SK-N-SH (cell line): ENCODE data around the gene EVI5. TPM values are rescaled to one million over a fixed set of nuclear protein-coding genes. Genes with fewer than 3 reads are reported as not detected.

Experiments used
- CTCF ChIA-PET: fragments of 300-600, 350-600 bp; formaldehyde crosslinking; extraction: SDS; loops from one replicate; lab custom pipeline; 2021; lab: Yijun Ruan, JAX
- POLR2A ChIA-PET: fragments of 350-600 bp; sonication (Branson Sonifier 250); formaldehyde crosslinking; extraction: SDS; loops from one replicate; lab custom pipeline; 2020; ENCODE audit warnings: antibody characterized with exemption, inconsistent platforms; lab: Yijun Ruan, JAX
- DNase-seq: peaks from one replicate; pipeline ENCODE4 v3.0.0; 2012
- H2AFZ ChIP-seq: fragments of 200-600 bp; sonication (generic); 2 replicates; pipeline ENCODE4 v1.8.1; 2016; ENCODE audit warnings: antibody characterized with exemption, mild to moderate bottlenecking, low read depth
- H3F3A ChIP-seq: fragments of 200-600 bp; sonication (generic); replicated peaks from 2 replicates; pipeline ENCODE3; 2016; ENCODE audit warnings: antibody characterized with exemption, mild to moderate bottlenecking; ENCODE audit not compliant: insufficient read depth
- H3K27ac ChIP-seq, 2 experiments: fragments of 200-500 bp in 1 of 2; fragments of 200-600 bp in 1 of 2; sonication (Bioruptor generic) in 1 of 2; sonication (generic), shearing (Covaris generic) in 1 of 2; 2 replicates each; pipeline versions ENCODE4 v1.5.1 to v1.6.1; 2014 to 2016; ENCODE audit warnings: low read depth in 2 of 2, inconsistent platforms in 1 of 2, low read length in 1 of 2, mild to moderate bottlenecking in 1 of 2, mixed read lengths in 1 of 2
- H3K27me3 ChIP-seq: fragments of 200-600 bp; sonication (generic), shearing (Covaris generic); 2 replicates; pipeline ENCODE4 v1.6.1; 2016; ENCODE audit warnings: mixed run types; ENCODE audit not compliant: insufficient read depth
- H3K36me3 ChIP-seq, 2 experiments: fragments of 200-500 bp in 1 of 2; fragments of 200-600 bp in 1 of 2; sonication (Bioruptor generic) in 1 of 2; sonication (generic) in 1 of 2; replicated peaks in 1 of 2; 2 replicates each; pipeline versions ENCODE3 to v1.5.1; 2014 to 2016; ENCODE audit warnings: low read length in 1 of 2, mild to moderate bottlenecking in 1 of 2; ENCODE audit not compliant: insufficient read depth in 2 of 2, control insufficient read depth in 1 of 2
- H3K4me1 ChIP-seq, 2 experiments: fragments of 200-500 bp in 1 of 2; fragments of 200-600 bp in 1 of 2; sonication (Bioruptor generic) in 1 of 2; sonication (generic), shearing (Covaris generic) in 1 of 2; 2 replicates each; pipeline versions ENCODE4 v1.5.1 to v1.6.1; 2014 to 2016; ENCODE audit warnings: low read depth in 1 of 2, low read length in 1 of 2, mixed run types in 1 of 2; ENCODE audit not compliant: insufficient read depth in 2 of 2, control insufficient read depth in 1 of 2
- H3K4me2 ChIP-seq: fragments of 200-600 bp; sonication (generic), shearing (Covaris generic); 2 replicates; pipeline ENCODE4 v1.6.1; 2017; ENCODE audit warnings: mixed run types
- H3K4me3 ChIP-seq, 2 experiments: fragments of 200-500 bp in 1 of 2; fragments of 200-600 bp in 1 of 2; sonication (Bioruptor generic) in 1 of 2; sonication (generic), shearing (Covaris generic) in 1 of 2; 2 replicates each; pipeline versions ENCODE4 v1.5.1 to v1.8.1; 2014 to 2016; ENCODE audit warnings: low read depth in 2 of 2, inconsistent platforms in 1 of 2, low read length in 1 of 2, mild to moderate bottlenecking in 1 of 2, mixed read lengths in 1 of 2, moderate library complexity in 1 of 2
- H3K79me2 ChIP-seq: fragments of 200-600 bp; sonication (generic); 2 replicates; pipeline ENCODE4 v1.8.1; 2017; ENCODE audit warnings: mild to moderate bottlenecking; ENCODE audit not compliant: insufficient read depth
- H3K9ac ChIP-seq: fragments of 200-600 bp; sonication (generic); 2 replicates; pipeline ENCODE4 v1.6.1; 2017; ENCODE audit warnings: mixed run types
- H3K9me2 ChIP-seq: fragments of 200-600 bp; sonication (generic); 2 replicates; pipeline ENCODE4 v1.6.1; 2017; ENCODE audit warnings: mixed run types
- H3K9me3 ChIP-seq: fragments of 200-600 bp; sonication (generic); 2 replicates; pipeline ENCODE4 v1.6.1; 2017; ENCODE audit warnings: mixed run types, mild to moderate bottlenecking, moderate library complexity
- H4K20me1 ChIP-seq: fragments of 200-600 bp; sonication (generic); 2 replicates; pipeline ENCODE4 v1.6.1; 2017; ENCODE audit warnings: mild to moderate bottlenecking, mixed run types; ENCODE audit not compliant: insufficient read depth
- CHD2 ChIP-seq: fragments of 150-350 bp; IDR thresholded peaks from 2 replicates; pipeline ENCODE4 v1.6.1; 2018; ENCODE audit warnings: low read length; ENCODE audit not compliant: partially characterized antibody
- EP300 ChIP-seq, 2 experiments: IDR thresholded peaks; 2 replicates each; pipeline versions ENCODE4 v1.4.0 to v1.6.1; 2012; ENCODE audit warnings: borderline replicate concordance in 1 of 2, low read depth in 1 of 2, low read length in 1 of 2
- FOXM1 ChIP-seq: IDR thresholded peaks from 2 replicates; pipeline ENCODE4 v1.4.0; 2012; ENCODE audit warnings: low read depth, mild to moderate bottlenecking
- GATA2 ChIP-seq: sonication (generic); formaldehyde crosslinking; IDR thresholded peaks from 2 replicates; pipeline ENCODE4 v1.5.0; 2020; ENCODE audit warnings: mild to moderate bottlenecking, missing genetic modification reagents
- NFIC ChIP-seq: IDR thresholded peaks from 2 replicates; pipeline ENCODE4 v1.4.0; 2012; ENCODE audit warnings: borderline replicate concordance
- NRF1 ChIP-seq: IDR thresholded peaks from 2 replicates; pipeline ENCODE4 v1.6.1; 2012; ENCODE audit warnings: low read depth, mild to moderate bottlenecking, low read length
- RAD21 ChIP-seq: IDR thresholded peaks from 2 replicates; pipeline ENCODE4 v1.6.1; 2012; ENCODE audit warnings: mild to moderate bottlenecking, low read length
- RCOR1 ChIP-seq: fragments of 150-350 bp; IDR thresholded peaks from 2 replicates; pipeline ENCODE4 v1.6.1; 2017; ENCODE audit warnings: antibody characterized with exemption, low read length
- REST ChIP-seq: IDR thresholded peaks from 2 replicates; pipeline ENCODE4 v1.6.1; 2012; ENCODE audit warnings: mild to moderate bottlenecking, low read depth, low read length, moderate library complexity
- SMC3 ChIP-seq: IDR thresholded peaks from 2 replicates; pipeline ENCODE4 v1.6.1; 2012; ENCODE audit warnings: low read depth, low read length, improper control_type of control experiment
- TAF1 ChIP-seq: IDR thresholded peaks from 2 replicates; pipeline ENCODE4 v1.6.1; 2012; ENCODE audit warnings: low read depth, mild to moderate bottlenecking, low read length, moderate library complexity, borderline replicate concordance
- TCF12 ChIP-seq: IDR thresholded peaks from 2 replicates; pipeline ENCODE4 v1.4.0; 2012
- WGBS: methylation state at CpG from one replicate; pipeline ENCODE4 v1.1.6; 2017; ENCODE audit warnings: low lambda C conversion rate; 5-methylcytosine and 5-hydroxymethylcytosine counted together
- polyA plus RNA-seq, 3 experiments: library from polyadenylated mRNA; depleted of rRNA; stranded (reverse); fragments of >200 nt; gene quantifications; 2 replicates each; pipeline ENCODE4 v1.2.3, GENCODE V29; 2012
- TF ChIP-seq, protein P1 (sequence below): fragments of 150-350 bp; IDR thresholded peaks from 2 replicates; pipeline ENCODE4 v1.6.1; 2017; ENCODE audit warnings: antibody characterized with exemption, low read length, low read depth, borderline replicate concordance
- TF ChIP-seq, protein P2 (sequence below): fragments of 150-350 bp; IDR thresholded peaks from 2 replicates; pipeline ENCODE4 v1.6.1; 2016; ENCODE audit warnings: mild to moderate bottlenecking, low read depth, low read length

EVI5 gene
- polyA plus RNA-seq, 1 of the 3 experiments (the other 2 are of a cell fraction): 5.7 TPM

DNA sequence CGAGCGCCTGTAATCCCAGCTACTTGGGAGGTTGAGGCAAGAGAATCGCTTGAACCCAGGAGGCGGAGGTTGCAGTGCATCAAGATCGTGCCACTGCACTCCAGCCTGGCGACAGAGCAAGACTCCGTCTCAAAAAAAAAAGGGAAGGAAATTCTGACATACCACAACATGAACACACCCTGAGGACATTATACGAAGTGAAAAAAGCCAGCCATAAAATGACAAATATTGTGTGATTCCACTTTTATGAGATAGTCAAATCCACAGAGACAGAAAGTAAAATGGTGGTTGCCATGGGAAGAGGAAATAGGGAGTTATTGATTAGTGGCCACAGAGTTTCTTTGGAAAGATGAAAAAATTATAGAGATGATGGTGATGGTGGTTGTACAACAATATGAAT is 41.7 kb downstream of the EVI5 start:
- H3F3A ChIP-seq: no peaks in the 10 kb centered on the region
- H3K4me2 ChIP-seq: no peak overlapping the region
- CTCF ChIA-PET: interaction anchor here (0.9 kb wide), 1 partner anchor 433 kb away, joined by 4 read pairs; no protein-coding TSS in a partner anchor
- 93% methylated on average over 8 of the region's 8 CpGs for WGBS
- no peak overlapping the region for H3K4me3 ChIP-seq
- no peaks in the 10 kb centered on the region for H3K9me3 ChIP-seq
- peaks cover 37% of the 10 kb centered on the region for H3K79me2 ChIP-seq
- no peak overlapping the region for H2AFZ ChIP-seq
- no peaks in the 10 kb centered on the region; a peak in 2 of 4 replicates for H3K4me1 ChIP-seq
- H3K36me3 ChIP-seq: no peaks in the 10 kb centered on the region
- H4K20me1 ChIP-seq: peaks cover 1% of the 10 kb centered on the region; the same call in 1 of the 2 replicates
- POLR2A ChIA-PET: no interaction called here
- H3K27me3 ChIP-seq: no peaks in the 10 kb centered on the region
- DNase-seq: no peak
- no peaks in the 10 kb centered on the region for H3K9me2 ChIP-seq
- TF ChIP-seq RCOR1: no peak
- TF ChIP-seq, protein P1, sequence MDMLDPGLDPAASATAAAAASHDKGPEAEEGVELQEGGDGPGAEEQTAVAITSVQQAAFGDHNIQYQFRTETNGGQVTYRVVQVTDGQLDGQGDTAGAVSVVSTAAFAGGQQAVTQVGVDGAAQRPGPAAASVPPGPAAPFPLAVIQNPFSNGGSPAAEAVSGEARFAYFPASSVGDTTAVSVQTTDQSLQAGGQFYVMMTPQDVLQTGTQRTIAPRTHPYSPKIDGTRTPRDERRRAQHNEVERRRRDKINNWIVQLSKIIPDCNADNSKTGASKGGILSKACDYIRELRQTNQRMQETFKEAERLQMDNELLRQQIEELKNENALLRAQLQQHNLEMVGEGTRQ: no peak
- no peak for TF ChIP-seq REST
- TF ChIP-seq EP300 (IDR thresholded peaks at IDR 0.05; ENCODE audit: borderline replicate concordance in 1 of 2, low read depth in 1 of 2, low read length in 1 of 2): no peak
- TF ChIP-seq, protein P2, sequence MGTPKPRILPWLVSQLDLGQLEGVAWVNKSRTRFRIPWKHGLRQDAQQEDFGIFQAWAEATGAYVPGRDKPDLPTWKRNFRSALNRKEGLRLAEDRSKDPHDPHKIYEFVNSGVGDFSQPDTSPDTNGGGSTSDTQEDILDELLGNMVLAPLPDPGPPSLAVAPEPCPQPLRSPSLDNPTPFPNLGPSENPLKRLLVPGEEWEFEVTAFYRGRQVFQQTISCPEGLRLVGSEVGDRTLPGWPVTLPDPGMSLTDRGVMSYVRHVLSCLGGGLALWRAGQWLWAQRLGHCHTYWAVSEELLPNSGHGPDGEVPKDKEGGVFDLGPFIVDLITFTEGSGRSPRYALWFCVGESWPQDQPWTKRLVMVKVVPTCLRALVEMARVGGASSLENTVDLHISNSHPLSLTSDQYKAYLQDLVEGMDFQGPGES: no peak
- TF ChIP-seq RAD21: no peak
- TF ChIP-seq TAF1: no peak
- no peak for TF ChIP-seq CHD2
- no peak for TF ChIP-seq GATA2 (CRISPR knock-in tag)
- TF ChIP-seq TCF12: no peak
- no peak for TF ChIP-seq NRF1
- TF ChIP-seq NFIC: no peak
- no peak for TF ChIP-seq FOXM1
- no peak for TF ChIP-seq SMC3
- H3K9ac ChIP-seq: no peak overlapping the region
- H3K27ac ChIP-seq: no peak overlapping the region
